GM12878 (cell line): ENCODE data around the gene ZNF628.

ENCODE experiments used
- BMI1 ChIP-seq: fragments of 450-650 bp; IDR thresholded peaks from 2 replicates; pipeline ENCODE4 v1.6.1; 2016; ENCODE audit warnings: mild to moderate bottlenecking, moderate library complexity, borderline replicate concordance
- EZH2 ChIP-seq: IDR thresholded peaks from 2 replicates; pipeline ENCODE4 v1.6.1; 2012; ENCODE audit warnings: low read depth, mild to moderate bottlenecking, control low read depth, inconsistent platforms, low read length, borderline replicate concordance; ENCODE audit not compliant: control insufficient read depth
- NFYA ChIP-seq: IDR thresholded peaks from 2 replicates; pipeline ENCODE4 v1.6.1; 2011; ENCODE audit warnings: low read depth, mild to moderate bottlenecking, low read length, improper control_type of control experiment, borderline replicate concordance
- POLR2A ChIP-seq: IDR thresholded peaks from 2 replicates; pipeline ENCODE4 v1.6.1; 2011; ENCODE audit warnings: low read depth, mild to moderate bottlenecking, low read length
- RAD21 ChIP-seq: IDR thresholded peaks from 2 replicates; pipeline ENCODE4 v1.6.1; 2011; ENCODE audit warnings: mild to moderate bottlenecking, low read depth, low read length, moderate library complexity; ENCODE audit not compliant: insufficient read depth
- RCOR1 ChIP-seq: conservative IDR thresholded peaks from 2 replicates; pipeline ENCODE4 v1.6.1; 2012; ENCODE audit warnings: low read depth, low read length, improper control_type of control experiment
- RFX5 ChIP-seq: IDR thresholded peaks from 2 replicates; pipeline ENCODE4 v1.6.1; 2011; ENCODE audit warnings: low read depth, low read length, improper control_type of control experiment
- SIN3A ChIP-seq: IDR thresholded peaks from 2 replicates; pipeline ENCODE4 v1.6.1; 2012; ENCODE audit warnings: low read depth, low read length, improper control_type of control experiment
- SIX5 ChIP-seq: IDR thresholded peaks from 2 replicates; pipeline ENCODE4 v1.6.1; 2011; ENCODE audit warnings: mild to moderate bottlenecking, low read depth, low read length, moderate library complexity; ENCODE audit not compliant: severe bottlenecking
- SP1 ChIP-seq: IDR thresholded peaks from one replicate; pipeline ENCODE4 v1.6.1; 2011; ENCODE audit warnings: low read depth, low read length
- STAT1 ChIP-seq: fragments of 450-650 bp; conservative IDR thresholded peaks from 2 replicates; pipeline ENCODE4 v1.6.1; 2014; ENCODE audit warnings: antibody characterized with exemption, mild to moderate bottlenecking
- YY1 ChIP-seq: IDR thresholded peaks from 2 replicates; pipeline ENCODE4 v1.6.1; 2011; ENCODE audit warnings: low read depth, mild to moderate bottlenecking, low read length
- TF ChIP-seq, protein P1 (sequence below), 3 experiments: IDR thresholded peaks in 2 of 3; conservative IDR thresholded peaks in 1 of 3; 2 replicates each; pipeline ENCODE4 v1.5.1; 2011; ENCODE audit warnings: low read depth in 3 of 3, low read length in 3 of 3, mild to moderate bottlenecking in 3 of 3, control low read depth in 2 of 3, moderate library complexity in 2 of 3, inconsistent platforms in 1 of 3, mixed read lengths in 1 of 3; ENCODE audit not compliant: control insufficient read depth in 2 of 3, insufficient read depth in 1 of 3; ENCODE audit errors: extremely low read depth in 1 of 3
- TF ChIP-seq, protein P2 (sequence below): IDR thresholded peaks from 2 replicates; pipeline ENCODE4 v1.6.1; 2012; ENCODE audit warnings: mild to moderate bottlenecking, low read depth, low read length

DNA sequence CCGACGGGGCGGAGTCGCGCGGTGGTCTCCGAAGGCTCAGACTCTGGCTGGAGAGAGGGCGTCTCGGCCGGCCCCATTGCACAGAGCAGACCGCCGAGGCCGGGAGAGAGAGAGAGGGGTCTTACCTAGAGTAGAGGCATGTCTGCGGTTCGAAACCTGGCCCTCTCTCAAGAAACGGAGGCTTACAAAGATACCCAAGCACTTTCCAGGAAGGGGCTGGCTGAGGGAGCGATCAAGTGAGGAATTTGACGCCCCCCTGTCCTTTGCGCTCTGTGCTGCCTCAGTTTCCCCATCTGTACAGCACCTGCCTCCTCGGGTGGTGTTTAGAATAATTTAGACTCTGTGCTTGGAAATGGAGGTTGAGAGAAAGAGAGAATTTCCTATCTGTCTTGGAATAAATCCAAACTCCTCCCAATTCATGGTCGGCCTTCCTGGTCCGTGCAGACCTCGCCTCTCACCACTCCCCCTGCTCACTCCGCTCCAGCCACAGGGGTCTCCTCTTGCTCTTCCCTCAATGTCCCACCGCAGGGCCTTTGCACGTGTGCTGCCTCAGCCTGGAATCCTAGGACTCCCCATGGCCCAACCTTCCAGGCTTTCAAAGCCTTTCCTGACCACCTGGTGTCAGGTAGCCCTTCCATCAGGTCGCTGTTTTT lies 14.3 kb upstream of the ZNF628 start:
- TF ChIP-seq POLR2A (no peak), EZH2 (no peak), YY1 (no peak), RCOR1 (no peak), BMI1 (no peak), SIX5 (no peak), STAT1 (no peak), SIN3A (no peak), RFX5 (no peak; the same call in 1 of the 2 replicates), NFYA (no peak), SP1 (no peak), RAD21 (no peak)
- TF ChIP-seq, protein P1, sequence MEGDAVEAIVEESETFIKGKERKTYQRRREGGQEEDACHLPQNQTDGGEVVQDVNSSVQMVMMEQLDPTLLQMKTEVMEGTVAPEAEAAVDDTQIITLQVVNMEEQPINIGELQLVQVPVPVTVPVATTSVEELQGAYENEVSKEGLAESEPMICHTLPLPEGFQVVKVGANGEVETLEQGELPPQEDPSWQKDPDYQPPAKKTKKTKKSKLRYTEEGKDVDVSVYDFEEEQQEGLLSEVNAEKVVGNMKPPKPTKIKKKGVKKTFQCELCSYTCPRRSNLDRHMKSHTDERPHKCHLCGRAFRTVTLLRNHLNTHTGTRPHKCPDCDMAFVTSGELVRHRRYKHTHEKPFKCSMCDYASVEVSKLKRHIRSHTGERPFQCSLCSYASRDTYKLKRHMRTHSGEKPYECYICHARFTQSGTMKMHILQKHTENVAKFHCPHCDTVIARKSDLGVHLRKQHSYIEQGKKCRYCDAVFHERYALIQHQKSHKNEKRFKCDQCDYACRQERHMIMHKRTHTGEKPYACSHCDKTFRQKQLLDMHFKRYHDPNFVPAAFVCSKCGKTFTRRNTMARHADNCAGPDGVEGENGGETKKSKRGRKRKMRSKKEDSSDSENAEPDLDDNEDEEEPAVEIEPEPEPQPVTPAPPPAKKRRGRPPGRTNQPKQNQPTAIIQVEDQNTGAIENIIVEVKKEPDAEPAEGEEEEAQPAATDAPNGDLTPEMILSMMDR (IDR thresholded peaks at IDR 0.05 in 2 of 3, conservative IDR thresholded peaks at IDR 0.05 in 1 of 3; ENCODE audit: control insufficient read depth in 2 of 3, extremely low read depth in 1 of 3, insufficient read depth in 1 of 3, low read depth in 3 of 3, low read length in 3 of 3) = no peak
- TF ChIP-seq, protein P2, sequence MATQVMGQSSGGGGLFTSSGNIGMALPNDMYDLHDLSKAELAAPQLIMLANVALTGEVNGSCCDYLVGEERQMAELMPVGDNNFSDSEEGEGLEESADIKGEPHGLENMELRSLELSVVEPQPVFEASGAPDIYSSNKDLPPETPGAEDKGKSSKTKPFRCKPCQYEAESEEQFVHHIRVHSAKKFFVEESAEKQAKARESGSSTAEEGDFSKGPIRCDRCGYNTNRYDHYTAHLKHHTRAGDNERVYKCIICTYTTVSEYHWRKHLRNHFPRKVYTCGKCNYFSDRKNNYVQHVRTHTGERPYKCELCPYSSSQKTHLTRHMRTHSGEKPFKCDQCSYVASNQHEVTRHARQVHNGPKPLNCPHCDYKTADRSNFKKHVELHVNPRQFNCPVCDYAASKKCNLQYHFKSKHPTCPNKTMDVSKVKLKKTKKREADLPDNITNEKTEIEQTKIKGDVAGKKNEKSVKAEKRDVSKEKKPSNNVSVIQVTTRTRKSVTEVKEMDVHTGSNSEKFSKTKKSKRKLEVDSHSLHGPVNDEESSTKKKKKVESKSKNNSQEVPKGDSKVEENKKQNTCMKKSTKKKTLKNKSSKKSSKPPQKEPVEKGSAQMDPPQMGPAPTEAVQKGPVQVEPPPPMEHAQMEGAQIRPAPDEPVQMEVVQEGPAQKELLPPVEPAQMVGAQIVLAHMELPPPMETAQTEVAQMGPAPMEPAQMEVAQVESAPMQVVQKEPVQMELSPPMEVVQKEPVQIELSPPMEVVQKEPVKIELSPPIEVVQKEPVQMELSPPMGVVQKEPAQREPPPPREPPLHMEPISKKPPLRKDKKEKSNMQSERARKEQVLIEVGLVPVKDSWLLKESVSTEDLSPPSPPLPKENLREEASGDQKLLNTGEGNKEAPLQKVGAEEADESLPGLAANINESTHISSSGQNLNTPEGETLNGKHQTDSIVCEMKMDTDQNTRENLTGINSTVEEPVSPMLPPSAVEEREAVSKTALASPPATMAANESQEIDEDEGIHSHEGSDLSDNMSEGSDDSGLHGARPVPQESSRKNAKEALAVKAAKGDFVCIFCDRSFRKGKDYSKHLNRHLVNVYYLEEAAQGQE = no peak
